Epithelial cell of proximal tubule (primary cell): ENCODE data around the gene UGDH. TPM values are rescaled to one million over a fixed set of nuclear protein-coding genes. Genes with fewer than 3 reads are reported as not detected.

Experiments used
- DNase-seq: peaks from one replicate; pipeline ENCODE4 v3.0.0-alpha.2; 2011; ENCODE audit warnings: low read depth
- H3K4me3 ChIP-seq: 2 replicates; pipeline ENCODE4 v1.5.1; 2011; ENCODE audit warnings: low read depth, mild to moderate bottlenecking, low read length
- CTCF ChIP-seq: conservative IDR thresholded peaks from 2 replicates; pipeline ENCODE4 v1.5.1; 2012; ENCODE audit warnings: low read depth, mild to moderate bottlenecking, low read length
- total RNA-seq: library from RNA; depleted of rRNA; stranded (reverse); fragments of >200 nt; gene quantifications from 2 replicates; pipeline ENCODE4 v1.2.3, GENCODE V29; 2015

Gene UGDH
- total RNA-seq, 1 donor from 2014 or later: 97.4 TPM

DNA sequence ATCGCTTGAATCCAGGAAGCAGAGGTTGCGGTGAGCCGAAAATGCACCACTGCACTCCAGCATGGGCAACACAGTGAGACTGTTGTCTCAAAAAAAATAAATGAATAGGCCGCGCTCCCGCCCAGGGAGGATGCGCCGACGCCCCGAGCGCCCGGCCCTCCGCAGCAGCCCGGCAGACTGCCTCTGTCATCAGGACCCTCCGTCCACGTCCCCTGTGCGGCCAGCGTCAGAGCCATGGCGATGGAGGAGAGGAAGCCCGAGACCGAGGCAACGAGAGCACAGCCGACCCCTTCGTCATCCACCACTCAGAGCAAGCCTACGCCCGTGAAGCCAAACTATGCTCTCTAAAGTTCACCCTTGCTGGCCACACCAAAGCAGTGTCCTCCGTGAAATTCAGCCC lies 47.0 kb downstream of the UGDH start:
- no peak for TF ChIP-seq CTCF
- H3K4me3 ChIP-seq: no peak overlapping the region

DNA sequence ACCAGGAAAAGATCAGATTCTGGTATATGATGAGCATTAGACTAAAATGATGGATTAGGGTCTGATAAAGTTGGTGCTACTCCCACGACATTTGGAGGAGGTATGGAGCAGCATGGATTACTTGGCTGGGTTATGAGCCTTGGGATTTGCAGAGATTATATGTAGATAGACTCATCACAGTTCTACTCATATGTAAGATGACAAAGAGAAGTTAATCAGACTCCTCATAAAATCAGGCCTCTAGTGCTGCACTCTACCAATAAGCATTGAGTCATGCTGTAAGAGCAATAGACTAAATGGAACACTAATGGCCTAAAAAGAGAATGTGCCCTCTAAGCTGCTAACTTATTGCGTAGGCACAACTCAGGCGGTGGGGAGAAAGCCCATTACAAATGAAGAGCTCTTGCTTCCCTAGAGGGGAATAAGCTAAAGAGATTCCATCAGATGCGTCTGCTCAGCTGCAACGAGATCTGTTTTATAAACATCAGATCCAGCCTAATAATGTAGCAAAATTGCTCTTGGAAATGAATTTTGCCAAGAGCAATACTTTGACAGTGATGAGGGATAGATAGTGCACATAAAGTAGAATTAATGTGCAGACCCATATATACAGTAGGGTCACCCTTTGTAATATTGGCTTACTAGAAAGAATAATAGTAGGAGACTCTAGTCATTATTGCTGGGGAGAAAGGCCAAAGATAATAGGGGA lies 50.9 kb downstream of the UGDH start:
- H3K4me3 ChIP-seq: no peak overlapping the region
- no peak for DNase-seq
- no peak for TF ChIP-seq CTCF

More for the DNA sequence above, 47.0 kb downstream of the UGDH start:
- no peak for DNase-seq

GRCh38 chr4:39472396-39472795 lies 54.8 kb downstream of the UGDH start:
- no peak for DNase-seq
- no peak overlapping the region for H3K4me3 ChIP-seq
- no peak for TF ChIP-seq CTCF

DNA sequence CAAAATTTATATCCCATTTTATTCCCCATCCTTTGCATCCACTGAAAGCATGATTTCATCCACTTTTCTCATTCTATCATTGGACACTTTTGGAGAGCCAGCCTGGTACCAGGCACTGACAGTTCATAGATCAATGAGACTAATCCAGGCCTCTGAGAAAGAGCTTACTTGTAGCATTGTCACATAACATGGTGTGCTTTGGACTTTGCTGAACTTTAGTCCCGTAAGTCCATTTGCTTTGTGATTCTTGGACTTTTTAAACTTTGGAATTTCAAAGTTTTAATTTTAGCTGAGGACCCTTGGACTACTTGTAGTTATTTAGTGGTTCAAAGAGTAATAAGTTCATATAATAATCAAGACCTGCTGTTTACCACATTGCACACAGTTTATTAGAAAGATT lies 56.8 kb downstream of the UGDH start:
- no peak for DNase-seq
- no peak for TF ChIP-seq CTCF

DNA sequence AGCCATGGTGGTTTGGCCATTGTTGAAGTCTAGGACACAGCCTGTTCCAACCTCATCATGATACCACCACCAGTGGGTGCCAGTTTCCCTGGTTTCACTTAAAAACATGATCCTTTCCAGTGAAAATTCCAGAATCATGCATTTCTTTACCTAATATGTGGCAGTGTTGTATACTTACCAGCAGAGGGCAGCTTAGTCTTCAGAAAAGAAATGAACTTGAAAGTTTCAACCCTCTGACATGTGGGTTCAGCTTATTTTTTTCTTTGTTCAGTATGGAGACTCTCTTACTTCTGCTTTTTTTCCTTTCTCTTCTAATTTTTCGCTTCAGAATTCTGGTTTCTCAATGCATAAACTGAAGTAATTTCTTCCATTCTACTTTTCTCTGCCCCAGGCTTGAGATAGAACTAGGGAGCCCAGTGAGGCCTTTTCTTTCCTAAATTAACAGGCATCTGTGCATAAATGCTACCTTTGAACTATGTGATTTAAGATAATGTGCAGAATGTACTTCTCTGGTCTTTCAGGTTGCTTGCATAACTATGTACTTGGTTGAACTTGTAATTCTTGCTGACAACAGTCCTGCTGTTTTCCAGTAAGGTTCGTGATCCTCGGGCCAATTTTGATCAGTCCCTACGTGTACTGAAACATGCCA lies 57.7 kb downstream of the UGDH start:
- peak; percentile 49 for DNase-seq
- peak; percentile 84 for TF ChIP-seq CTCF
- no peak overlapping the region for H3K4me3 ChIP-seq

More for the DNA sequence above, 56.8 kb downstream of the UGDH start:
- no peak overlapping the region for H3K4me3 ChIP-seq

- no peak for DNase-seq
- TF ChIP-seq CTCF: no peak
- no peak overlapping the region for H3K4me3 ChIP-seq
Measured at GRCh38 chr4:39467464-39467863, 59.8 kb downstream of the UGDH start.

DNA sequence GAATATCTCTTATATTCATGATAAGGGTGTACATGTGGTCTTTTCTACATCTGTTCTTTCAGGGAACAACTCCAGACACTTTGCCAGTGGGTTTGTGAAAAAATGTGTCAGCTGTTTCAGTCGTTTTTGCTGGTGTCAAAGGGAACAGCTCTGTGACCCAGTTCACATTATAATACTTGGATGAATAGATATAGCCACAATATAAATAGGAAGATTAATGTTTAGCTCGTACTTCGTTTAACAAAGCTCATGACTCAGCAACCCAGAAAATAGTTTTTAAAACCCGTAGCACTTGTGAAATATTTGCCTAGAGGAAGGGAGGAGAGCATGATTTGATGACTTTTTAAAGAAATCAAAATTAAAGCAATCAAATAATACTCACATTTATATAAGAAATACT lies 60.5 kb downstream of the UGDH start:
- no peak for TF ChIP-seq CTCF
- H3K4me3 ChIP-seq: no peak overlapping the region
- DNase-seq: peak; percentile 52
